Activated T-cell treated with anti-CD3 and anti-CD28 coated beads for 24 hours (primary cell): ENCODE data around the gene RNASET2.

Experiments used
- DNase-seq: peaks from one replicate; pipeline ENCODE4 v3.0.0-alpha.2; 2020; ENCODE audit warnings: low read depth

The RNASET2 gene

DNA sequence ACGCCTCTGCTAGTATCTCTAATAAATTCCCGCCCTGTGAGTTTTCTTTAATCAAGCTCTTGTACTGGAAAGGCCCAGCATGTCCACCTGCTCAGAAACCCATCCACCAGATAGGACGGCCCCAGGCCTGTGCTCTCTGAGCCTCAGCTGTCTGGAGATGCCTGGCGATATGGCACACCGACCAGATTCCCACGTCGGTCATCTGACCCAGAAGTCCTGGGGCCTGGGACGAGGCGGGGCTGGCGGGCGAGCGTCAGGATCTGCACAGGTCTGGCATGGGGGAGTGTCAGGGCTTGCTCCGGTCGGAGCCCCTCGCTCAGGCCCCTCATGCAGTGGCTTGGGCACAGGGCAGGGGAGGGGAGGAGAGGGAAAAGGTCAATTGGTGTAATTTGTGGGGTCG, 10.2 kb downstream of the RNASET2 start:
- DNase-seq = no peak

GRCh38 chr6:166944666-166945256, 11.6 kb downstream of the RNASET2 start:
- no peak for DNase-seq

DNA sequence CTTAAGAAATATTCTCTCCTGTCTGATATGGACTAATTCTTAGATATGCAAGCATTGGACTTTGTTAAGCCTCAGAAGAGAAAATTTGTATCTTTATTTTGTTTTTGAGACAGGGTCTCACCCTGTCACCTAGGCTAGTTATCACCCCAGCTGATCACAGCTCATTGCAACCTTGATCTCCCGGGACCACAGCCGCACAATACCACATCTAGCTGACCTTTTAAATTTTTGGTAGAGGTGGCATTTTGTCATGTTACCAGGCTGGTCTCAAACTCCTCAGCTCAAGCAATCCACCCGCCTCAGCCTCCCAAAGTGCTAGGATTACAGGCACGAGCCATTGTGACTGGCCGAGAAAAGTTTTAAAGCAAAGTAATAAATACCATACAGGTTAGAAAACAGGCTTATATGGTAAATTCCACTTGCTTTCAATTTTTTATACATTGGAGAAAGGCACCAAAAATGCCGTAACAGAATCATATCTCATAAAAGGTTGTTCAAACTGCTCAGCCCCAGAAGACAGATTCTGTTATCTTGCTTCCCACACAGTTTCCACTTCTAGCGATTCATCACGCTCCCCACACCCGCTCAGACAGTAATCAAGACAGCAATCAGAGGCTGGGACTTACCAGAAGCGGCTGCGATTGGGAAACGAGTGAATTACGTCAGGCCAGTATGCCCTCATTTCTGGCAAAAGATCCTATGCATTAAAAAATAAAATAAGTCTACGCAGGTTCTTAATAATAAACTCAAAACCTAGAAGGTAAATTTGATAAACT, 13.8 kb downstream of the RNASET2 start:
- DNase-seq = no peak

DNA sequence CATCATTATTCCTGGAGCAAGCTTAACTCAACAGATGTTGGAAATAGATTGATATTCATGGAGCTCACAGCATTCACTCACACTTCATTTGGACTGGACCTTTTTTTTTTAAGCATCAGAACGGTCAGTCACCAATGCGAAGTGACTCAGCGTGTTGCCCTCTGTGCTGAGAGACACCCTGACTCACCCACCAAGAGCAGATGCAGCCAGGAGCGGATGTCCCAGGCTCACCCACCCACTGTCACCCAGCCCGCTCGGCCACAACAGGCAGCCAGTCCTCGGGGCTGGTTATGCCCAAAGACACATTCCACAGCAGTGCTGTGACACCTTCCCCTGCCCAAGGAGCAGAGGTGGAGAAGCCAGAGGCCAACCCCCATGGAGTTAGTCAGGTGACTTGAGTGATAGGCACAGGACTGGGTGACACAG, 15.7 kb downstream of the RNASET2 start:
- no peak for DNase-seq

DNA sequence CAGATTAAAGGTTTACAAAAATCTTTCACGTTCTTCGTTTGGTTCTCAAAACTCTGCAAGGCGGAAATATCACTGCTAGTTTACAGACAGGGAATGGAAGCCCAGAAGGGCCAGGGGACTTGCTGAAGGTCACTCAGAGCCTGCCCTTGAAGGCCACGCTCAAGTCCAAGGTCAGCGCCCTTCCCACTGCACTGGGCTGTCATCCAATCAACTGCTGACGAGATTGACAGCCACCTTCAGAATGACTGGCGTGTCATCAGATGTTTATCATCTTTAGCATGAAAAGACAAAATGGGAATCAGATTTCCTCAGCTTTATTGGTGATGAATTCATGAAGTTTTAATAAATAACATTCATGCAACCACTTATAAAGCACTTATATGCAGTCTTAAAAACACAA, 16.5 kb downstream of the RNASET2 start:
- DNase-seq = no peak

DNA sequence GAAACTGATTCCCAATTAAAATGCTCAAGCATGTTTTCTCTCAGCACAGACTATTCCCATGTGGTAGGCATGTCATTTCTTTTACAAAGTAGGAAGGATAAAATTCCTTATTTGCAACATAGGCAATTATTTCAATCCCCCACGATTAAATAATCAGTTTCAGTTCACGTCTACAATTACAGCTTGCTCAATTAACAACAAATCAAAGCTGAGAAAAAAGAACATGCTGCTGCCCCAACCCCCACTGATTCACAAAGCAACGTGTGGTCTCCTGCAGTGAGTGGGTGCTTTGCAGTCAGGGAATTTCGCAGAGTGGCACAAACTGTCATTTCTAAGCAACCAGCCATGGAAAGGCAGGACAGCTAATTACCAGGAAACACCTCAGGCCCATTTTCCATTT, 17.0 kb downstream of the RNASET2 start:
- no peak for DNase-seq

DNA sequence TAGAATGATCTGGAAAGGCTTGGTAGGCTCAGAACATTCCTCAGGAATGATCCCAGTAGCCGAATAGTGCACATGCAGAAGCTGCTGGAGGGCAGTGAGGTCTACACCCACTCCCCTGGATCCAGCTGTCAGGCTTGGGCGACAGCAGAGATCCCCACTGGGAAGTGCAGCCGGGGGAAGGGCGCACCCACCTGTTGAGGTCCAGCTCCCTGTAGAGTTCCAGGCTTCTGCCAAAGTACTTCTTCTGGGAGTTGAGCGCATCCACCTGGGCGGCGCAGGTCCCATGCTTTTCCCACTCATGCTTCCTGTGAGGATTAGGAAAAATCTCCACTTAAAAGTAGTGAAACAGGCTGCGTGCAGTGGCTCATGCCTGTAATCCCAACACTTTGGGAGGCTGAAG, 17.6 kb downstream of the RNASET2 start:
- no peak for DNase-seq

GRCh38 chr6:166938150-166938549, 18.2 kb downstream of the RNASET2 start:
- no peak for DNase-seq

DNA sequence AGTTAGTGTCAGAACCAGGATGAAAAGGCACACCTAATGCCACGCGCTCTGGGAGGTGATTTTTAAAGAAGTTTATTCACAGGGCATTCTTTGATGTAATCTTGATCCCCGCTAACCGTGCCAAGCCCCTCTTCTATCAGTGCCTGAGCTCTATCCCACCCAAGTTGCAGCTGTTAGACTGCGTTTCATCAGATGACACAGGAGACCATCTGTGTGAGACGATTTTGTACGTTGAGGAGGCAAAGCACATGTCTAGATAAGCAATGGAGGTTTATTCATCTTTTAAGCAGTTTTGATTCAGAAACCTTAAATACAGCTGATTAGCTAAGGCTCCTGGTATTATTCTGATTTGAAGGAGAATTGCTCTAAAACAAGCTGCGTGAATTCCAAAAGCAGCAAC, 18.6 kb downstream of the RNASET2 start:
- no peak for DNase-seq

GRCh38 chr6:166936079-166936787, 20.1 kb downstream of the RNASET2 start:
- DNase-seq = no peak

DNA sequence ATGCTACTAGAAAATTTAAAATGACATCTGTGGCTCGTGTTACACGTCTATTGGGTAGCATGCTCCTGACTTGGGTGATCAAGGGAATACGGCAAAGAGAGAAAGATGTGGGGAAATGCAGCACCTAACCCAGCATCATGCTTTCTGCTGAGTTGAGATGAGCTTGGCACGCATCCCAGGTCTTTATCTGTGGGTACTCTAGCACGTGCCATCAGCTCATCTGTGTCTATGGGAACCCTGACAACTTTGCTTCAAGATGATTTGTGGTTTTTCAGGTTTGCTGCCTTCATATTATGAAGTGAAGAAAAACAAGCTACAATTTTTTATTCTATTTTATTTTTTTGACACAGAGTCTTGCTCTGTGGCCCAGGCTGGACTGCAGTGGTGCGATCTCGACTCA, 21.0 kb downstream of the RNASET2 start:
- DNase-seq = no peak

GRCh38 chr6:166934174-166934573, 22.2 kb downstream of the RNASET2 start:
- DNase-seq = no peak

DNA sequence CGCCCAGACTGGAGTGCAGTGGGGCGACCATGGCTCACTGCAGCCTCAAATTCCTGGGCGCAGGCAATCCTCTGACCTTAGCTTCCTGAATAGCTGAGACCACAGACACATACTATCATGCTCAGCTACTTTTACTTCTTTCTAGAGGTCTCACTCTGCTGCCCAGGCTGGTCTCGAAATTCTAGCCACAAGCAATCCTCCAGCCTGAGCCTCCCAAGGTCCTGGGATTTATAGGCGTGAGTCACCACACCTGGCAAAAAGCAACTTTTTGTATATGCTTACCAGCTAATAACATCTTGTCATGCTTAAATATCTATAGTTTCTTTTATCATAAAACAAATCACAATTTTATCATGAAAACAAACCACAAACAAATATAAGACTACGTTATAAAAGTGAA, 23.0 kb downstream of the RNASET2 start:
- no peak for DNase-seq

DNA sequence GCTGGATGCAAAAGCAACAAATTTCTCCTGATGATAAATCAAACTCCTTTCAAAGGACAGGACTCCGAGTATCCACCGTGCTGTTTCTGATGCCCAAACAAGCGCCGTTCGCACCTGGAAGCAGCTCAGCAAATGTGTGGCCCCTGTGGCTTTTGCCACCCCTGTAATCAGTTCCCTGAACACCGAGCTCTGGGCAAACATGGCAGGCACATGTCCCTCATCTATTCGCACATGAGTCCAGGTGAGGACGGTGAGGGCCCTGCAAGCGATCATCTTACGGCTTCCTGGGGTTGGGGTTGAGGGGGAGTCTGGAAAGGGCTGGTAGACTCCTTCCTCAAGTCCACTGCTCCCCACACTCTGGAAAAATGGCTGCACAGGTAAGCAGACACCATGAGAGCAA, 23.7 kb downstream of the RNASET2 start:
- DNase-seq = no peak

DNA sequence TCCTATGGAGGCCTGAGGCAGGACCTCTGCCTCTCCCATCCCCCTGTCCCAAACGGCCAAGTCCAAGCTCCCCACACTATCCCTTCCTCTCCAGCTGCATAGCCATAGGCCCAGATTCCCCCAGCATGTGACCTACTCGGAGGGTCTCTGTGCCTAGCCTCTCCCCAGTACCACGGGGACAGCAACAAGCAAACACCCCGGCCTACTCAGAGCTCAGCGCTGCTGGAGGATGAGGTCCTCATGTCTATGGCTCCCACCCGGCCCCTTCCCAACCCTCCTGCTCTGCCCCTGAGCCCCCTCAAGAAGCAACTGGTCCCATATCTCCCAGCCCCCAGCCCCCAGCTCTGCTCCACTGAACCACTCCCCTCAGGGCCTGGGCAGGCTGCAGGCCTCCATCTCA, 24.2 kb downstream of the RNASET2 start:
- no peak for DNase-seq

DNA sequence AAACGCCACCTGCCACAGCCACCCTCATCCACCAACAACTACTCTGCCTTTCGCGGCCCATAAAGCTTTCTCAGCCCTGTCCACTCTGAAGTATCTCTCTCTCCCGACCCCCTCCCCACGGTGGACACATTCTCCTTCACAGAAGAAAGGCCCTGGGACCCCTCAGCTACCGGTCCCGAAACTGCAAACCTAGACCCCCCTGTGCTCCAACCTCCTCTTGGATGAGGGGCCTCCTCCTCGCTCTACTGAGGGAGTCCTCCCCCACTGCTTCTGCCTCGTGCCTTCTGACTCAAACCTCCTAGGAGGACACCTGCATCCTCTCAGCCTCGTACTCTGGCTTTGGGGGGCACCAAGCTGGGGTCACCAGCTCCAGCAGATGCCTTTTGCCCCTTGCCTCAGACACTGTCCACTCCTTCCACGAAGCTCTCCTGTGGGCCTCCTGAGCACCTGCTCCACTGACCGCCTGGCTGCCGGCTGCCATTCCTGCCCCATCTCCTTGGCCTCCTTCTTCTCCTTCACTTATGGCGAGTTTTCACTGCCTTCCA, 24.9 kb downstream of the RNASET2 start:
- no peak for DNase-seq

DNA sequence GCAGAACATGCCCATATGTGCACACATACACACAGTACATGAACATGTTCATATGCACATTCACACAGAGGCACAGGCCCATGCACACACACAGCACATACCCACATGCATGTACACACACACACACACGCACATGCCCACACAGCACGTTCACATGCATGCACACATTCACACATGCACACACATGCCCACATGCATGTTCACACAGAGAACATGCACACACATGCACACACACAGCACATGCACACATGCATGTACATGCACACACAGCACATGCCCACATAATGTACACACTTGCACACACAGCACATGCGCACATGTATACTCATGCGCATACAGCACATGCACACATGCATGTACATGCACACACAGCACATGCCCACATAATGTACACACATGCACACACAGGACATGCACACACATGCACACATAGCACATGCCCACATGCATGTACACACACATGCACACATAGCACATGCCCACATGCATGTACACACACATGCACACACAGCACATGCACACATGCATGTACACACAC, 25.9 kb downstream of the RNASET2 start:
- DNase-seq = no peak

DNA sequence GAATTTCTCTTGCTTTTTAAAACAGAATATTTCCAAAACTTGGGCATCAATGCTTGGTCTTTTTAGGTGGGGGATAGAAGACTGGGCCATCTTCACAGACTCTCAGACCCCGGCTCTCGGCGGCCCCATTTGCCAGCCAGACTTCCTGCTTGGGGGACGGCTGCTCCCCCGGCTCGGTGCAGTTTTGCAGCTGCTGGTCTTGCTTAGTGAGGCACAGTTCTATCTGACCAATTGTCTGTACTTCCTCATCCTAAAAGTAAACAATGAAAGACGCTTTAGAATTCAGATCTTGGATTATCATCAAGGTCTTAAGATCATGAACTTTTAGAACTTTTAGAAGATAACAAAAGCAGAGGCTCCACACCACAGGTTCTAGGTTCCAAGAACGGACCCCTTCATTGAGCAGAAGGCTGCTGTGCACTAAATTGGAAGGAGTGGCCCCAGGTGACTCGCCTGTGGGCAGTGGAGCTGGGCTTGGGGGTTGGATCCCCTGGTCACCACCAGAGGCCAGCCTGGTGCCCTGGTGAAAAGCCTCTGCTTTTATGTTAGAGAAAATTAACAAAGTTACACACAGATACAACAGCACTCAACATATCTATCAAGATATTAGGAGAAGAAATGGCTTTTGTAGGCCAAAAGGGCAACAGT, 26.7 kb downstream of the RNASET2 start:
- no peak for DNase-seq

DNA sequence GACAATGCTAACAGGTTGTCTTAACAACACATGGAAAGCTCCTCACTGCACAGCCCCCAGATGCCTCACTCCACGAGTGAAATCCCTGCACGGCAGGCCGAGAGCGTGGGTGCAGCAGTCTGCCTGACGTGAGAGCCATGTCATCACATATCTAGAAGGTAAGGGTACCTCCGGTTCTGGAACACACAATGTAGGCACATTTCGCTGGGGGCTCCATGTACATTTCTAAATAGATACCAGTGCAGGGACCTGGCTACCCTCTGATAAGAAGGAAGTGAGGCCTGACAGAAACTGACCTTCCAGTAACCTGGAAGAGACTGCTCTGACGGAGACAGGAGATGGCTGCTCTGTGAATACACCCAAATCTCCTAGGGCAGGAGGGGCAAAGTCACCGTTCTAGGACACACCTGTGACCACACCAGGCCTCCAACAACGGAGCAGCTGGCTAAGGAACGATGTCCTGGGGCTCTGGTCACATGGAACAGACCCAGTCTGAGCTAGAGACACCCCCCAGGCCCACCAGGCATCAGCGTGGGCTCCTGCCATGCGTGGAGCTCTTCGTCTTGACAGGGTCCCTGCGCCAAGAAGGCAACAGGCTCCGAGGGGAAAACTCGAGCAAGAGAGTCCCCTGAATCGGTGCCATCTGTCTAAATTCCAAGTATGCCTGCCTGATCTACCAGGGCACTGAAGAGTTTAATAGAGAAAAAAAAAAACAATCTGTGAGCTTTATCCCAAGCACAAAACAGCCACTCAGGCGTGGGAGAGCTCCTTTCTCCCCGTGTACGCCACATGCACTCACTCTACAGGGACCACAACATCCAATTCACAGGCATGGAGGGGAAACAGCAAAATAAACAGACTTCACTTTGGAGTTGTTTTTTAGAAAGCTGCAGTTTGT, 27.5 kb downstream of the RNASET2 start:
- no peak for DNase-seq

GRCh38 chr6:166927935-166928643, 28.3 kb downstream of the RNASET2 start:
- no peak for DNase-seq
